ENCODE measurements around the gene MLLT1. TPM values are rescaled to one million over a fixed set of nuclear protein-coding genes. Genes with fewer than 3 reads are reported as not detected.

Gene MLLT1
- total RNA-seq, 4 donors from 2014 or later, result 5.9 to 103 (median 13.3) TPM

DNA sequence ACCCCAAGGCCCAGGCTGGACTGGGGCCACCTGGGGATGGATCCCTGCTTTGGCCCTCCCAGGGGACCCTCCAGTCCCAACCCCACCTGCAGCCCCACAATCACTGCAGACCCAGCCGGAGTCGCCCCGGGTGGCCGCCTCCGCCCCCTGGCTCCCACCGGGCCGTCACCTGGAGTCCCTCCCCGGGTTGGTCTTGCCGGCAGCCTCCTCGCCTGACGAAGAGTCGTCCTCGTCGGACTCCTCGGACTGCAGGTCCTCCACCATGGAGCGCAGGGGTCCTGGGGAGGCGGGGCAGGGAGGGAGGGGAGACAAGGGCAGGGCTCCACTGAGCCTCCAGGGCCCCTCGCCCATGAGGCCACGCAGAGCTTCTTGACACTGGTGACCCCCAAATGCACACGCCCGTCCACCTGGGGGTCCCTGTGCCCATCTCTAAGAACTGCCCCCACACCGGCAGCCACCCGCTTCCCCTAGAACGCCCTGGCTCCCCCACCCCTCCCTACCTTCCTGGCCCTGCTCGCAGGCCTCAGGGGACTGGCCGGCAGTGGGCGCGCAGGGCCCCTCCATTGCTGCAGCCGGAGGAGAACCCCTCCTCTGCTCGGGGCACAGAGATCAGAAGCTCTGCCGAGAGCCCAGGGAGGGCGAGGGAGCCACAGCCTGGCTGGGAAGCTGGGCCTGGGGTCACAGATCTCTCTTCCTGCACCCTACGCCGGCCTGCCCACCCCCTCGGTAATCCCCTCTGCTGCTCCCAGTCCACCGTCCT is 63.4 kb downstream of the MLLT1 start:
- Histone ChIP-seq H3K27ac (peak overlapping the region; percentile 68 to 70), H3K9me3 (no peaks in the 10 kb centered on the region), H3K27me3 (no peaks in the 10 kb centered on the region), H3K4me1 (peaks cover 0 to 21% of the 10 kb centered on the region in 2 donors), H3K4me3 (no peak overlapping the region), H3K36me3 (no peaks in the 10 kb centered on the region)
- peak in 1 of 2 donors; percentile 28 for DNase-seq
- TF ChIP-seq POLR2A (IDR thresholded peaks at IDR 0.05), result no peak
- TF ChIP-seq, protein P1, sequence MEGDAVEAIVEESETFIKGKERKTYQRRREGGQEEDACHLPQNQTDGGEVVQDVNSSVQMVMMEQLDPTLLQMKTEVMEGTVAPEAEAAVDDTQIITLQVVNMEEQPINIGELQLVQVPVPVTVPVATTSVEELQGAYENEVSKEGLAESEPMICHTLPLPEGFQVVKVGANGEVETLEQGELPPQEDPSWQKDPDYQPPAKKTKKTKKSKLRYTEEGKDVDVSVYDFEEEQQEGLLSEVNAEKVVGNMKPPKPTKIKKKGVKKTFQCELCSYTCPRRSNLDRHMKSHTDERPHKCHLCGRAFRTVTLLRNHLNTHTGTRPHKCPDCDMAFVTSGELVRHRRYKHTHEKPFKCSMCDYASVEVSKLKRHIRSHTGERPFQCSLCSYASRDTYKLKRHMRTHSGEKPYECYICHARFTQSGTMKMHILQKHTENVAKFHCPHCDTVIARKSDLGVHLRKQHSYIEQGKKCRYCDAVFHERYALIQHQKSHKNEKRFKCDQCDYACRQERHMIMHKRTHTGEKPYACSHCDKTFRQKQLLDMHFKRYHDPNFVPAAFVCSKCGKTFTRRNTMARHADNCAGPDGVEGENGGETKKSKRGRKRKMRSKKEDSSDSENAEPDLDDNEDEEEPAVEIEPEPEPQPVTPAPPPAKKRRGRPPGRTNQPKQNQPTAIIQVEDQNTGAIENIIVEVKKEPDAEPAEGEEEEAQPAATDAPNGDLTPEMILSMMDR (IDR thresholded peaks at IDR 0.05), result no peak
- intact Hi-C loops (cut with DNase I; ENCODE audit: low total_unique reads), result loop anchor here (5.0 kb wide), 1 partner anchor 169 kb away; no protein-coding TSS in a partner anchor

DNA sequence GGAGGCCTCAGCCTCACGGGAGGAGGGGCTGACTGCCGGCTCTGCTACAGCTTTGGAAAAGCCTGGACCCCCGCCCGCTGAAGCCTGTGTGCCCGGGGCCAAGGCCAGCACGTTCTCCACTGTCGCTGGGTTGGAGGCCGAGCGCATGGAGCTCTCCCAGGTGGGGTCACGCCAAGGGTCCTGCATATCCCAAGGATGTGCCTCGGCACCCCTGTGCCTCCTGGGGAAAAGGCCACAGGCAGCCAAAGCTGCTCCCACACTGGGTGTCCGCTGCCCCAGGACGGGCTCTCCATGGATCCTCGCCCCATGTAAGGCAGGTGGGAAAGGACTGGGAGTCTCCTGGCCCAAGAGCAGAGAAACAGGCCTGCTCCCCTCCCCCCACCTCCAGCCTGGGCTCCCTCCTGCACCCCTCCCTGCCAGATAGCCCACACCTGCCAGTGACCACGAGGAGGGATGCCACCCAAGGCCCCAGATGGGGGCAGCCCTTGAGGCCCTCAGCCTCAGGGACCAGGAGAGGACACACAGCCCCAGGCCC is 64.0 kb downstream of the MLLT1 start:
- intact Hi-C loops (cut with DNase I; ENCODE audit: low total_unique reads), result loop anchor here (5.0 kb wide), 1 partner anchor 168 kb away; no protein-coding TSS in a partner anchor
- peak; percentile 21 to 22 for DNase-seq
- Histone ChIP-seq H3K4me3 (no peak overlapping the region), H3K27me3 (no peaks in the 10 kb centered on the region), H3K27ac (peak overlapping the region in 1 of 2 donors; percentile 68), H3K4me1 (peaks cover 0 to 21% of the 10 kb centered on the region in 2 donors), H3K9me3 (no peaks in the 10 kb centered on the region), H3K36me3 (no peaks in the 10 kb centered on the region)
- no peak for TF ChIP-seq POLR2A (IDR thresholded peaks at IDR 0.05)
- TF ChIP-seq, protein P1 (IDR thresholded peaks at IDR 0.05), result no peak

DNA sequence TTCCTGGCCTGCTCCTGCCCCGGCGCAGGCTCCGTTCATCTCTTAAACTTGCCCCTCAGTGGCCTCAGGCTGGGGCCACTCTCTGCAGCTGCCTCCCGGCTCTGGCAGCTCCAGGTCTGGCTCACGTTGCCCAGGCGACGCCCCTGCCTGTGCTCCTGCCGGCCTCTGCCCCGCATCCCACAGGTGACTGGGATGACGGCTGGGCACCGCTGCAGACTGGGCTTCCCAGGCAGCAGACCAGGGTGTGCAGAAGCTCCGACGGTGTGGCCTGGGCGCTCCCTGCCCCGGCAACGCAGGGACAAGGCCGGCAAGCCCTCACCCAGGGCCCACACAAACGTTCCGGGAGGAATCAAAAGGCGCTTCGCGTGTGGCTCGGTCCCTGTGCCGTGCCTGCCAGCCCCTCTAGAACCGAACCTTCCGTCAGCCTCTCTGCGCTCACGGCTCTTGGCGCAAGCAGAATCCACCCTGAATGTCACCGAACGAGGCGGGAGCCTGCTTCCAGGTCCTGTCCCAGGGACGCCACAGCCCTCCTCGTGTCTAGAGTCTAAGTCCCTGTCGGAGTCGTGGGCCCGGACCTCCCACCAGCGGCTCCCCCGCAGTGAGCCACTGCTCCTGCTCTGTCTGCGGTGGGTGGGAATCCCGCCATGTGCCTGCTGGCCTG is 64.8 kb downstream of the MLLT1 start:
- Histone ChIP-seq H3K4me1 (peaks cover 0 to 20% of the 10 kb centered on the region in 2 donors), H3K4me3 (no peak overlapping the region), H3K9me3 (no peaks in the 10 kb centered on the region), H3K36me3 (no peaks in the 10 kb centered on the region), H3K27ac (no peak overlapping the region), H3K27me3 (no peaks in the 10 kb centered on the region)
- TF ChIP-seq POLR2A (IDR thresholded peaks at IDR 0.05), result no peak
- TF ChIP-seq, protein P1 (IDR thresholded peaks at IDR 0.05), result no peak
- DNase-seq, result peak; percentile 14 to 18
- intact Hi-C loops (cut with DNase I; ENCODE audit: low total_unique reads), result loop anchor here (5.0 kb wide), 1 partner anchor 168 kb away; no protein-coding TSS in a partner anchor

DNA sequence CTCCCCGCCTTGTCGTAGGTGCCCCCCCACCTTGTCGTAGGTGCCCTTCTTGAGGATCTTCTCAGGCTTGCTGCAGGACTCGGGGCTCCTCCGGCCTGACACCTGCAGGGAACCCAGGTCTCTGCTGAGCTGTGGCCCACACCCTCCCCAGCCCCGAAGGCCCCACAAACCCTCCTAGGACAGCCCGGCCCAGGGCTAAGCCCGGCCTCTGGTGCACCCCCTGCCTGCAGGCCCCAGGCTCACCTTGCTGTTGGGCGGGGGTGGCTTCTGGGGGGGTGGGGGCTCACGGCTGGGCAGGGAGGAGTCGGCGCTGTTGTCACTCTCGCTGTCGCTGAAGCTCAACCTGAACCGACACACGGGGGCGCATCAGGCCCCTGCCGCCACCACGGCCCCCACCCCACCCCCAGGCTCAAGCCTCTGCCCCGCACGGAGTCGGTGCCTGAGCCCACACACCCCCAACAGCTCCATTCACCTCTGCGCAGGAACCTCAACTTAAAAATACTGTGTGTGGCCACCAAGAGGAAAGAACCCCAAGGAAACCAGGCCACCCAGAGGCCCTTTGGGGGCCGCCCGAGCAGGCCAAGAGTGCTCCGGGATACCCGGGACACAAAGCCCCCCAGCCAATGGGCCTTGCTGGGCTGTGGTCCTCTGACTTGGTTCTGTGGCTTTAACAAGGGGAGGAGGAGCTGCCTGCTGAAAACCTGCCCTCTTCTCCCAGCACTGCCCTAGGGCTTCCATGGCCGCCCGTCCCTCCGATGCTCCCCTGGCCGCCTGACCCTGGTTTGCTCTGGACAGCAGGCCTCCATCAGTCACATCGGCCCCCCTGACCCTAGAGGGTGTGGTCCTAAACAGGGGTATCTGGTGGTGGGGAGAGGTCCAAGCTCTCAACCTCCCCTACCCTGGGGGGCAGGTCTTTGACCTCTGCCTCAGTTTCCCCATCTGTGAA is 65.8 kb downstream of the MLLT1 start:
- Histone ChIP-seq H3K9me3 (no peaks in the 10 kb centered on the region), H3K27ac (no peak overlapping the region), H3K36me3 (no peaks in the 10 kb centered on the region), H3K4me1 (peaks cover 0 to 17% of the 10 kb centered on the region in 2 donors), H3K27me3 (no peaks in the 10 kb centered on the region), H3K4me3 (no peak overlapping the region)
- intact Hi-C loops (cut with DNase I; ENCODE audit: low total_unique reads), result no loop called here
- TF ChIP-seq POLR2A (IDR thresholded peaks at IDR 0.05), result no peak
- TF ChIP-seq, protein P1 (IDR thresholded peaks at IDR 0.05), result no peak
- DNase-seq, result peak in 1 of 2 donors; percentile 15

Data from uterus (tissue), 4 donors.